Fibroblast of upper back skin (primary cell): ENCODE measurements around the gene SULT1C2.
"Not testable (repeated sequence)": the region's sequence is repeated elsewhere in the genome, so short reads cannot be mapped to it uniquely, and the experiment has no call there.

Experiments used
- DNase-seq: peaks from one replicate; pipeline ENCODE4 v3.0.0-alpha.2; 2013

SULT1C2 gene

GRCh38 chr2:108355906-108356734 is 67.4 kb downstream of the SULT1C2 start:
- DNase-seq, result no peak

- not testable (repeated sequence) for DNase-seq
These were observed 70.6 kb downstream of the SULT1C2 start for GRCh38 chr2:108359336-108359735.
